CD4-positive, alpha-beta T cell treated with Interleukin-4 for 4 hours (primary cell): ENCODE measurements around the gene TSPYL6.

Experiments
- DNase-seq: peaks from one replicate; pipeline ENCODE4 v3.0.0-alpha.2; 2020

Gene TSPYL6

DNA sequence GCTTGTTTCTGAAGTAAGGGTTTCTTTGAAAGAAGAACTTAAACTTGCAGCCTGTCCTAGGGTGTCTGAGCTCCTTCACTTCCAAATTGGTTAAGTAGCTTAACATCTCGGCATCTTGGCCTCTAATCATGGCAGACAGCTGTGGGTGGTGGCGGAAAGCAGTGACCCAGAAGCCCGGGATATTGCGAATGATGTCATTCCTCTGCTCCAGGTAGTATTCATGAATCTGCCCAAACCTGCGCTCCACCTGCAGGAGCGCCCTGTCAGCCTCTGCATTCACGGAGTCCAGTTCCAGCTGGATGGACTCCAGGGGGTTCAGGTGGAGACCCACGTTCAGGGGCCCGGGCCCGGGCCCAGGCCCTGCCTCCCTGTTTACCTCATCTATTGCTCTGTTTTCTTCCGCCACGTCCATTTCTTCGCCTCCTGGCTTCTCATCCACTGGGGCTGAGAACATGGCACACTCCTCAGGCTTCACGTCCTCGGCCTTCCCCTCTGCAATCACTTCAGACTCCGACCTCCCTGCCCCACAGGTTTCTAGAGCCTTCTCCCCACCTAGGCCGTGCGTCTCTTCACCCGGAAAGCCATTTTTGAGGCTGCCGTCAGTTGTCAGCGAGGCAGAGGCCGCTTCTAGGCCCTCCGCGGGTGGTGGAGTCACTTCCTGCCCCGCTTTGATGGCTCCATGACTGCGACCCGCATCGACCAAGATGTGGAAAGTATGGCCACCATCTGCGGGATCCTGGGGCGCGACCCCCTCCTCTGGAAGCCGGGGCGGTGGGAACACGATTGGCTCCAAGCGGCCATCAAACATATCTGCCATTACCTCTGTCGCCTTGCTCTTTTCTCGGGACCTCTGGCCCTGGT lies 569 bp downstream of the TSPYL6 start:
- no peak for DNase-seq

- DNase-seq: no peak
Measured at GRCh38 chr2:54254180-54254579, 1.8 kb downstream of the TSPYL6 start.

DNA sequence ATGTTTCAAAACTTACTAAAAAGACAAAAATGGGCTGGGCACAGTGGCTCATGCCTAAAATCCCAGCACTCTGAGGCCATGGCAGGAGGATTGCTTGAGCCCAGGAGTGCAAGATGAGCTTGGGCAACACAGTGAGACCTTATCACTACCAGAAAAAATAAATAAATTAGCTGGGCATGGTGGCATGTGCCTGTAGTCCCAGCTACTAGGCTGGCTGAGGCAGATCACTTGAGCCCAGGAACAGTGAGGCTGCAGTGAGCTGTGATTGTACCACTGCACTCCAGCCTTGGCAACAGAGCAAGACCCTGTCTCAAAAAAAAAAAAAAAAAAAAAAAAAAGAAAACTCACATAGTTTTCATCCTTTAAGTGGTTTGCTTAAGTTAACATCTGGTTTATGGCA lies 6.4 kb downstream of the TSPYL6 start:
- no peak for DNase-seq

- DNase-seq: no peak
Measured at GRCh38 chr2:54247115-54247514, 8.9 kb downstream of the TSPYL6 start.

DNA sequence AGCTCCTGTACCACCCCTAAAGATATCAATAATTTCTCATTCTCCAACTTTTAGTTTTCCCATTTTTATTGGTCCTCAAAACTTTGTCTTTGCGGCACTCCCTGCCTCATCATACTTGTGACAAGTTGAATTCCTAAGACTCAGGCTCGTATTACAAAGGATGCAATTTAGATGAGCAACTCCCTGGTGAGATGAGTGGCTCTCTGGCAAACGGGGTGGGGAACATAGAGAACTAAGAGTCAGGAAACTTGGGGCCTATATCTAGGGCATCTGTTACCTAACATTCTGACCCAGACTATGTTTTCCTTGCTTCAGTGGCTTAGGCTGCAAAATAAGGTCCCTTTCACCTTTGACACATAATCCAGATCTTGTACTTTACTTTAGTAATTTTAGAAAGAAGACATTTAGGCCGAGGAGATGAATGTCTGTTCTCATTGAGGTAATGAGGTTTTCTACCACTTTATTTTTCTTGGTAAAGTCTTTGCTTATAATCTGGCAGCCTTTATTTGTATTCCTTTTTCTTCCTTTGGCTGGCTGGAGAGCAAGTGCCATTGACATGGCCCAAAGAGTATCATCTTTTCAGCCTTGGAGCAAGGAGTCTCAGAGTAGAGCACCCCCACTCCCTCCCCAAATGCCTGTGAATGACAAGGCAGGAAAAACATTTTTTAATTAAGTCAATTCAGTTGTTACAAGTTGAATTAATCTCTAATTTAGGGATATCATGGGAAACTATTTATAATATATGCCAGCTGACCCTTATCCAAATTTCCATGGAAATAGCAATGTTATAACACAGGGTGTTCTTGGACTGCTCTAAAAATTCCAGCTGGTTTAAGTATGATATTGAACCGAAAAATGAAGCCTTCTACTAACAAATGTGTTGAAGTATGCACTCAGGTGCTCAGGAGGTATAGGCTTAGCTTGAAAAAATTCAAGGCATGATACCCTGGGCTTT lies 15.2 kb downstream of the TSPYL6 start:
- DNase-seq: no peak

DNA sequence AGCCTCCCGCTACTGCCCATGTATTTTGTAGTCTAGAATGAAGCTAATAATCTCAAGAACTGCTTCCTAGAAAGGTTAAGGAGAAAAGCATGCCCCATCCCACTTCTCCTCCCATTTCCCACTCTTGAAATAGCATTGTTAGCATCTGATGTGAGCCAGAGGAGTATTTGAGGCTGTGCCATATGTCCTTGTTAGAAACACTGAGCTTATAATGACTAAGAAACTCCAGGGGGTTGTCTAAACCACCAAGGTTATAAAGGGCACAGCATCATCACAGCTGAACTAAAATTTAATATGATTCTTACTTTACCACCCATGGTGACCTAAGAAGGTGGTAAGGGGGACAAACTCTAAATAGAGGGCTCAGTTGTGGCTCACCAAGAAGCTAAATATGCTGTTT lies 16.6 kb downstream of the TSPYL6 start:
- DNase-seq: no peak

DNA sequence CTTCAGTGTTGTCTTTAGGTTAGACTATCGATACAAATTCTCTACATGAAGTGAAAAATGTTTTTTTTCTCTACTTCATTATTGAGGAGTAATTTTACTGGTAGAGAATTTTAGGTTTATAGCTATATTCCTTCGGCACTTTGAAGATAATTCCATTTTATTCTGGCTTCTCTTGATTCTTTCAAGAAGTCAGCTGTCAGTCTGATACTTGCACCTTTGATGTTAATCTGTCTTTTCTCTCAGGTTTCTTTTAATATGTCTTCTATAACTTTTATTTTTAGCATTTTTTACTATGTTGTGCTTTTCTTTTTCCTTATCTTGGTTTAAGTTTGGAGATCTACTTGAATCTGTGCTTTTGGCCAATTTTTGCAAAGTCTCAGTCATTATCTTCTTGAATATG lies 18.6 kb downstream of the TSPYL6 start:
- DNase-seq: no peak

DNA sequence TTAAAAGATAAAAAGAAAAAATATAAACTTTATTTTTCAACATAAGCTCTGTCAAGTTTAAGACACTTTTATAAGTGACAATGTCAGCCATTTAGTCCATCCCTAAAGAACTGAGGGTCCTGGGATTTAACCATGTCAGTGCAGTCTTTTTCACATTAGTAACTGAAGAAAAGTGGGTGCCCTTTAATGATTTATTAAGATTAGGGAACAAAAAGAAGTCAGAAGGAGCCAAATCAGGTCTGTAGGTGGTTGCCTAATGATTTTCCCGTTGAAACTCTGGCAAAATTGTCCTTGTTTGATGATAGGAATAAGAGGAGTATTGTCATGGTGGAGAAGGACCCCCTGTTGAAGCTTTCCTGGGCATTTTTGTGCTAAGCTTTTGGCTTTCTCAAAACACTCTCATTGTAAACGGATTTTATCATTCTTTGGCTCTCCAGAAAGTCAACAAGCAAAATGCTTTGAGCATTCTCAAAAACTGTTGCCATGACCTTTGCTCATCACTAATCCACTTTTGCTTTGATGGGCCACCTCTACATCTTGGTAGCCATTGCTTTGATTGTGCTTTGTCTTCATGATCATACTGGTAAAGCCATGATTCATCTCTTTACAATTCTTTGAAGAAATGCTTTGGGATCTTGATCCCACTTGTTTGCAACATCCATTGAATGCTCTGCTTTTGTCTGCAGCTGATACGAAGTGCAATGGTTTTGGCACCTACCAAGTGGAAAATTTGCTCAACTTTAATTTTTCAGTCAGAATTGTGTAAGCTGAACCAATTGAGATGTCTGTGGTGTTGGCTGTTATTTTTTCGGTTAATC lies 22.0 kb downstream of the TSPYL6 start:
- DNase-seq: no peak

- DNase-seq: no peak
Measured at GRCh38 chr2:54228945-54229344, 27.1 kb downstream of the TSPYL6 start.

- no peak for DNase-seq
Measured at GRCh38 chr2:54227798-54228197, 28.2 kb downstream of the TSPYL6 start.

GRCh38 chr2:54226260-54226659 lies 29.8 kb downstream of the TSPYL6 start:
- DNase-seq: no peak

DNA sequence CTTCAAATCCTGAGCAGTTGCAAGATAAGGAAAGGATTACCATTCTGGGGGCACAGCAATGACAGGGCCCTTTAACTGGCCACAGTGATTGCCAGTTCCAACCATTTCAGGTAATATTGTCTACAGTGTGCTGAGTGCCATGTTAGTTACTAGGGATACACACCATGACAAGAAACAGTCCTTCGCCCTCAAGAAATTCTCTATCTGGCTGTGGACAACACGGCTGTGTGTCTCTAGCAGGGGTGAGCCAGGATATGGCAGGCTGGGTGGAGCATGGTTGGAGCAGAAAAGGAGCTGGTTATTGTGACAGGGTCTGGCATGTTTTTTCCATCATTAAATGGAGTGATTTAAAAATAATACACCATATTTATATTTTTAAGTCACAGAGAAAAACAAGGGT lies 31.0 kb downstream of the TSPYL6 start:
- no peak for DNase-seq

DNA sequence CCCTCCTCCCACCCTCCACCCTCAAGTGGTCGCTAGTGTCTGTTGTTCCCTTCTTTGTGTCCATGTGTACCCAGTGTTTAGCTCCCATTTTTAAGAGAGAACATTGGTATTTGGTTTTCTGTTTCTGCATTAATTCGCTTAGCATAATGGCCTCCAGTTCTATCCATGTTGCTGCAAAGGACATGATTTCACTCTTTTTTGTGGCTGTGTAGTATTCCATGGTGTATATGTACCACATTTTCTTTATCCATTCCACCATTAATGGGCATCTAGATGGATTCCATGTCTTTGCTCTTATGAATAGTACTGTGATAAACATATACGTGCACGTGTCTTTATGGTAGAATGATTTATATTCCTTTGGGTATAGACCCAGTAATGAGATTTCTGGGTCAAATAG lies 42.9 kb downstream of the TSPYL6 start:
- DNase-seq: no peak

GRCh38 chr2:54212456-54212855 lies 43.6 kb downstream of the TSPYL6 start:
- DNase-seq: no peak

DNA sequence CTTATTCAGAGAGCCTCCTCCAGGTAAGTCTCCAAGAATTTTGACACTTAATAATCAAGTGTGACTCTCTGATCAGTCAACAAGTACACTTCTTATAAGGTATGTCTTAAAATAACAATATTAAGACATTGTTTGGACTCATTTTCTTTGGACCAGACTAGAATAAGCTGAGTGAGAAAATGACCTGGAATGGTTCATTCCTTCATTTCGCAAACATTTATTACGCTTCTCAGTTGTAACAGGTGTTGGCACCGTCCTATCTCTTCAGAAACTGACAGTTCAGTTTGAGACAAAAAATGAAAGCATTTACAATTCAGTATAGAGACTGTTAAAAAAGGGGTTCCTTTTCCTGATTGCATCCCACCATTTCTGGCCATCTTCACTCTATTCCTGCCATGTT lies 46.6 kb downstream of the TSPYL6 start:
- DNase-seq: no peak

- no peak for DNase-seq
Measured at GRCh38 chr2:54208364-54209240, 47.4 kb downstream of the TSPYL6 start.

- DNase-seq: no peak
Measured at GRCh38 chr2:54207666-54208195, 48.3 kb downstream of the TSPYL6 start.

GRCh38 chr2:54206596-54206995 lies 49.4 kb downstream of the TSPYL6 start:
- no peak for DNase-seq

DNA sequence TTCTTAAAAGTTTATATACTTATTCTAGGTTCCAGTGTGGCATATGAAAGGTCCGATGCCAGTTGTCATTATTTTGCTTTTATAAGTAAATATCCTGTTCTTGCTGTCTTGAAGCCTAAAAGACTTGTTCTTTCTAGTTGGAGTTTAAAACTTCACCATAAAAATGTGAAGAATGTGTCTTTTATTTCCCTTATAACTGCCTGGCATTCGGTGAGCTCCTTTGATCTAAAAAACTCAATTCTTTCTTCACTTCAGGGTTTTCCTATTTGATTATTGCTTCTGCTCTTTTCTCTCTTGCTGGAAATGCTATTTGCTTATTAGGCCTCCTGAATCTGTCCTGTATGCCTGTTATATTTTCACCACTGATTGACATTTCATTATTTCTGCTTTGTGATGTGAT lies 51.6 kb downstream of the TSPYL6 start:
- no peak for DNase-seq
